SJSA1 (cell line): ENCODE results near the gene TRIM14. TPM values are rescaled to one million over a fixed set of nuclear protein-coding genes. Genes with fewer than 3 reads are reported as not detected.
A peak's percentile ranks its signal among the peaks of the same experiment; 100 is the strongest.

ENCODE experiments used
- DNase-seq, 2 experiments: peaks; one replicate each; pipeline ENCODE4 v3.0.0-alpha.2; 2015 to 2020; ENCODE audit warnings: low spot score in 2 of 2, low read depth in 1 of 2
- H3K27ac ChIP-seq: fragments of 250-450 bp; sonication (Bioruptor Pico); 2 replicates; pipeline ENCODE4 v1.5.1; 2020; ENCODE audit warnings: mild to moderate bottlenecking, moderate library complexity
- H3K27me3 ChIP-seq: fragments of 250-450 bp; sonication (Bioruptor Pico); replicated peaks from 2 replicates; pipeline ENCODE4 v1.5.1; 2020; ENCODE audit warnings: mild to moderate bottlenecking, moderate library complexity
- H3K36me3 ChIP-seq: fragments of 250-450 bp; sonication (Bioruptor Pico); 2 replicates; pipeline ENCODE4 v1.5.1; 2020; ENCODE audit warnings: mild to moderate bottlenecking
- H3K4me1 ChIP-seq: fragments of 250-450 bp; sonication (Bioruptor Pico); replicated peaks from 2 replicates; pipeline ENCODE4 v1.6.1; 2021; ENCODE audit warnings: mild to moderate bottlenecking
- H3K4me3 ChIP-seq: fragments of 250-450 bp; sonication (Bioruptor Pico); 2 replicates; pipeline ENCODE4 v1.5.1; 2020; ENCODE audit warnings: mild to moderate bottlenecking
- H3K9me3 ChIP-seq: fragments of 250-450 bp; sonication (Bioruptor Pico); replicated peaks from 2 replicates; pipeline ENCODE4 v1.5.1; 2020; ENCODE audit warnings: mild to moderate bottlenecking
- total RNA-seq: library from RNA; depleted of rRNA; stranded (reverse); fragments of >200 nt; shearing (Covaris generic); gene quantifications from 2 replicates; pipeline ENCODE4 v1.2.3, GENCODE V29; 2014; rRNA removed

TRIM14 gene
- 4.0 and 6.5 TPM in 2 replicates for total RNA-seq

- H3K36me3 ChIP-seq: no peaks in the 10 kb centered on the region
- no peaks in the 10 kb centered on the region for H3K9me3 ChIP-seq
- peak; percentile 71 to 79 for DNase-seq
- H3K4me1 ChIP-seq: peaks cover 8% of the 10 kb centered on the region
- H3K27me3 ChIP-seq: no peaks in the 10 kb centered on the region
- 0 out of 2 replicates have a peak within 1 kb of the TSS, but pooled peaks have one; percentile 3 for H3K27ac ChIP-seq
- H3K4me3 ChIP-seq: peak within 1 kb of the TSS; percentile 60
These were observed at the start of gene TRIM14 for GRCh38 chr9:98118640-98119601. TRIM14 (minus strand) TSS chr9:98119222; CDS start chr9:98119188, 34 bp downstream.

- Histone ChIP-seq H3K27me3 (0 out of 2 replicates have a peak, but pooled peaks cover 5% of the 10 kb centered on the region), H3K4me3 (no peak overlapping the region), H3K9me3 (no peaks in the 10 kb centered on the region), H3K36me3 (no peaks in the 10 kb centered on the region), H3K27ac (no peak overlapping the region), H3K4me1 (no peaks in the 10 kb centered on the region)
- DNase-seq: no peak
These were observed 49.2 kb upstream of the TRIM14 start for GRCh38 chr9:98168153-98168780.

- Histone ChIP-seq H3K27me3 (0 out of 2 replicates have a peak, but pooled peaks cover 5% of the 10 kb centered on the region), H3K4me3 (no peak overlapping the region), H3K9me3 (no peaks in the 10 kb centered on the region), H3K27ac (no peak overlapping the region), H3K36me3 (no peaks in the 10 kb centered on the region), H3K4me1 (no peaks in the 10 kb centered on the region)
- no peak for DNase-seq
These were observed 45.9 kb upstream of the TRIM14 start for GRCh38 chr9:98164912-98165311.

- DNase-seq: no peak
- Histone ChIP-seq H3K4me1 (no peaks in the 10 kb centered on the region), H3K36me3 (no peaks in the 10 kb centered on the region), H3K27ac (no peak overlapping the region), H3K27me3 (0 out of 2 replicates have a peak, but pooled peaks cover 5% of the 10 kb centered on the region), H3K4me3 (no peak overlapping the region), H3K9me3 (no peaks in the 10 kb centered on the region)
These were observed 43.6 kb upstream of the TRIM14 start for GRCh38 chr9:98162613-98163012.

- H3K27ac ChIP-seq: no peak overlapping the region
- H3K4me3 ChIP-seq: no peak overlapping the region
- no peaks in the 10 kb centered on the region for H3K9me3 ChIP-seq
- no peaks in the 10 kb centered on the region for H3K4me1 ChIP-seq
- H3K27me3 ChIP-seq: 0 out of 2 replicates have a peak, but pooled peaks cover 5% of the 10 kb centered on the region
- no peaks in the 10 kb centered on the region for H3K36me3 ChIP-seq
- no peak for DNase-seq
These were observed 42.8 kb upstream of the TRIM14 start for GRCh38 chr9:98161851-98162250.

- H3K36me3 ChIP-seq: no peaks in the 10 kb centered on the region
- no peak for DNase-seq
These were observed 40.8 kb upstream of the TRIM14 start for GRCh38 chr9:98159790-98160189.

GRCh38 chr9:98159301-98159700 is 40.3 kb upstream of the TRIM14 start:
- Histone ChIP-seq H3K36me3 (no peaks in the 10 kb centered on the region), H3K27ac (no peak overlapping the region), H3K27me3 (no peaks in the 10 kb centered on the region), H3K9me3 (no peaks in the 10 kb centered on the region), H3K4me1 (no peaks in the 10 kb centered on the region), H3K4me3 (no peak overlapping the region)
- no peak for DNase-seq

More at GRCh38 chr9:98159790-98160189, 40.8 kb upstream of the TRIM14 start:
- H3K27ac ChIP-seq: no peak overlapping the region
- no peaks in the 10 kb centered on the region for H3K27me3 ChIP-seq
- H3K4me1 ChIP-seq: no peaks in the 10 kb centered on the region
- H3K4me3 ChIP-seq: no peak overlapping the region
- H3K9me3 ChIP-seq: no peaks in the 10 kb centered on the region

GRCh38 chr9:98158071-98158831 is 39.2 kb upstream of the TRIM14 start:
- no peaks in the 10 kb centered on the region for H3K4me1 ChIP-seq
- DNase-seq: no peak
- no peaks in the 10 kb centered on the region for H3K36me3 ChIP-seq
- no peak overlapping the region for H3K27ac ChIP-seq
- no peaks in the 10 kb centered on the region for H3K9me3 ChIP-seq
- no peaks in the 10 kb centered on the region for H3K27me3 ChIP-seq
- H3K4me3 ChIP-seq: no peak overlapping the region

- Histone ChIP-seq H3K27me3 (no peaks in the 10 kb centered on the region), H3K9me3 (no peaks in the 10 kb centered on the region), H3K27ac (no peak overlapping the region), H3K4me1 (no peaks in the 10 kb centered on the region), H3K4me3 (no peak overlapping the region), H3K36me3 (no peaks in the 10 kb centered on the region)
- no peak for DNase-seq
These were observed 38.4 kb upstream of the TRIM14 start for GRCh38 chr9:98157372-98157771.

- no peaks in the 10 kb centered on the region for H3K27me3 ChIP-seq
- no peak overlapping the region for H3K4me3 ChIP-seq
- DNase-seq: no peak
- H3K36me3 ChIP-seq: no peaks in the 10 kb centered on the region
- no peak overlapping the region for H3K27ac ChIP-seq
- H3K4me1 ChIP-seq: no peaks in the 10 kb centered on the region
- no peaks in the 10 kb centered on the region for H3K9me3 ChIP-seq
These were observed 35.7 kb upstream of the TRIM14 start for GRCh38 chr9:98154678-98155077.

GRCh38 chr9:98152526-98152925 is 33.5 kb upstream of the TRIM14 start:
- no peaks in the 10 kb centered on the region for H3K36me3 ChIP-seq
- H3K4me1 ChIP-seq: no peaks in the 10 kb centered on the region
- no peak overlapping the region for H3K27ac ChIP-seq
- DNase-seq: no peak
- H3K9me3 ChIP-seq: no peaks in the 10 kb centered on the region
- no peaks in the 10 kb centered on the region for H3K27me3 ChIP-seq
- H3K4me3 ChIP-seq: no peak overlapping the region

- H3K9me3 ChIP-seq: no peaks in the 10 kb centered on the region
- no peak overlapping the region for H3K27ac ChIP-seq
- no peak for DNase-seq
- H3K36me3 ChIP-seq: no peaks in the 10 kb centered on the region
- no peaks in the 10 kb centered on the region for H3K4me1 ChIP-seq
- H3K27me3 ChIP-seq: no peaks in the 10 kb centered on the region
- no peak overlapping the region for H3K4me3 ChIP-seq
These were observed 31.7 kb upstream of the TRIM14 start for GRCh38 chr9:98150721-98151120.

- H3K27me3 ChIP-seq: no peaks in the 10 kb centered on the region
- DNase-seq: no peak
- H3K4me1 ChIP-seq: no peaks in the 10 kb centered on the region
- no peaks in the 10 kb centered on the region for H3K36me3 ChIP-seq
- H3K27ac ChIP-seq: no peak overlapping the region
- no peak overlapping the region for H3K4me3 ChIP-seq
- no peaks in the 10 kb centered on the region for H3K9me3 ChIP-seq
These were observed 31.1 kb upstream of the TRIM14 start for GRCh38 chr9:98150164-98150563.
